Activated T-cell treated with anti-CD3 and anti-CD28 coated beads, Interleukin-2, amount 50 U/mL, for 4 hours (primary cell): Measurements from ENCODE around the gene UBE2L3. TPM values are rescaled to one million over a fixed set of nuclear protein-coding genes. Genes with fewer than 3 reads are reported as not detected.
"Not testable (repeated sequence)": the region's sequence is repeated elsewhere in the genome, so short reads cannot be mapped to it uniquely, and the experiment has no call there.

Experiments
- ATAC-seq, 2 donors: fragments of 200-7000 bp; cut with Tn5 transposase; one replicate each; pipeline ENCODE4 v1.10.0; 2021
- DNase-seq: peaks from one replicate; pipeline ENCODE4 v3.0.0-alpha.2; 2020
- H3K27me3 Mint-ChIP-seq: one replicate; pipeline ENCODE4 v1.8.0; 2021; ENCODE audit warnings: low read depth, mixed read lengths
- H3K36me3 Mint-ChIP-seq: one replicate; pipeline ENCODE4 v1.8.0; 2022; ENCODE audit warnings: mixed read lengths; ENCODE audit not compliant: insufficient read depth
- H3K4me1 Mint-ChIP-seq: one replicate; pipeline ENCODE4 v1.8.0; 2021; ENCODE audit warnings: low read depth, mixed read lengths
- H3K4me3 Mint-ChIP-seq: one replicate; pipeline ENCODE4 v1.8.0; 2021; ENCODE audit warnings: mild to moderate bottlenecking, moderate library complexity, mixed read lengths
- H3K9me3 Mint-ChIP-seq: one replicate; pipeline ENCODE4 v1.8.0; 2021; ENCODE audit warnings: mixed read lengths
- total RNA-seq, 3 donors: library from RNA; stranded (reverse); gene quantifications; one replicate each; pipeline ENCODE4 v1.2.1, GENCODE V29; 2021

The UBE2L3 gene
- total RNA-seq, 3 donors from 2014 or later: 73.5 to 79.2 (median 78.0) TPM

DNA sequence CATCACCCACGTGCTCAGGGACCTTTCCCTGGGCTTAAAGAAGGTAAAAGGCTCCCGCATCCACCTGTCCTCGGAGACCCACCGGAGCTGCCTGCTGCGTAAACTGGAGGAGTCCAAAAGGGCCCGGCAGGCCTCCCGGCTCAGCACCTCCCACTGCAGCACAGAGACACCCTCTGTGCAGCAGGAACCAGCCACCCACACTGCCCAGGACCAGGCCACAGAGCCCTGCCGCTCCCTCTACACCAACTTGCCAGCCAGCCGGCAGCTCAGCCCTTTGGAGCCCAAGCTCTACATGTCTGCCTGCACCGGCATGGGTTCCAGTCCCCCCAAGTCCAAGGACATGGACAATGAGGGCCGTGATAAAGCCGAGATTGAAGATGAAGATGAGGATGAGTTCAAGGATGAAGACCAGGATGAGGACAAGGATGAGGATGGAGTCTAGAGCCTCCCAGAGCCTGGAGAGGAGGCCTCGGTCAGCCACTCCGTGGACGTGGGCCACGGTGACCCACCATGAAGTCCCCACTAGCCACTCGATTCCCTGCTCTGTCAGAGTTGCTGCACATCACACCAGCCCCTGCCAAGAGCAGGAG lies 69.2 kb downstream of the UBE2L3 start:
- no peaks in the 10 kb centered on the region for H3K36me3 Mint-ChIP-seq
- H3K4me1 Mint-ChIP-seq: peaks cover 14% of the 10 kb centered on the region
- ATAC-seq (no peak), DNase-seq (no peak)
- no peak overlapping the region for H3K4me3 Mint-ChIP-seq
- no peaks in the 10 kb centered on the region for H3K27me3 Mint-ChIP-seq
- H3K9me3 Mint-ChIP-seq: no peaks in the 10 kb centered on the region

- ATAC-seq, H3K27me3 Mint-ChIP-seq, DNase-seq, H3K4me3 Mint-ChIP-seq, H3K36me3 Mint-ChIP-seq, H3K9me3 Mint-ChIP-seq: not testable (repeated sequence)
- peaks cover 14% of the 10 kb centered on the region for H3K4me1 Mint-ChIP-seq
These were observed 69.9 kb downstream of the UBE2L3 start for GRCh38 chr22:21637450-21637849.

DNA sequence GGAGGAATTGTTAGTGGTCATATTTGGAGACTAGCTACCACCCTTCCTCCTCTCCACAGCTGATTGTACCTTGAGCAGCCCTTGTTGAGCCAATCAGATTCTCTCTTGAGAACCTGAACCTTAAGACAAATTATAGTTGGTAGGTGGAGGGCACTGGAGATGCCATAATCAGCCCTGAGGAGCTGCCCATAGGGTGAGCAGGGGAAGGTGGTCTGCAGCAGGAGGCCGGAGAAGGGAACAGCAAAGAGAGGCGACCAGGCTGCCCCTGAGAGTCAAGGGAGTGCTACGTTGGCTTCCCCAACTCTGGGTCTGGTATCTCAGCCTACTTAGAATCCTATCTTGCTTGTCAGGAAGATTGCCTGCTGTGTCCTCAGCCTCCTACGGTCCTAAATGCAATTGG lies 71.8 kb downstream of the UBE2L3 start:
- Mint-ChIP-seq H3K4me3 (no peak overlapping the region), H3K27me3 (no peaks in the 10 kb centered on the region), H3K4me1 (peaks cover 22% of the 10 kb centered on the region), H3K9me3 (no peaks in the 10 kb centered on the region), H3K36me3 (peaks cover 13% of the 10 kb centered on the region)
- no peak for DNase-seq
- ATAC-seq: no peak

DNA sequence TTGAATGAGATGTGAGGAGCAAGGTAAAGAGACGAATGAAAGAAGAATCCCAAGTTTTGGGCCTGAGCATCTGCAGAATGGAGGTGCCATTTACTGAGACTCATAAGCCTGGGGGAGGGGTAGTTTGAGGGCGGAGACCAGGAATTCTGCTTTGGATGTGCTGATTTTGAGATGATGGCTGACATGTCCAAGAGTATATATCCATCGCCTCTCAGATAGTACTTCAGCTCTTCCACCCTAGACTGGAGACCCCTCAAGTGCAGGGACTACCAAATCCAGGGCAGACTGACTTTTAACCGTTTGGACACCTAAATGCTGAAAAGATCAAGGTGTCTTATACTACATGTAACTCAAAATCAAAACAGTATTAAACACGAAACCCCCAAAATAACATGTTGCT lies 73.3 kb downstream of the UBE2L3 start:
- no peak for ATAC-seq
- Mint-ChIP-seq H3K36me3 (peaks cover 13% of the 10 kb centered on the region), H3K9me3 (no peaks in the 10 kb centered on the region), H3K4me3 (peak overlapping the region; percentile 91), H3K27me3 (no peaks in the 10 kb centered on the region), H3K4me1 (peaks cover 22% of the 10 kb centered on the region)
- DNase-seq: no peak

DNA sequence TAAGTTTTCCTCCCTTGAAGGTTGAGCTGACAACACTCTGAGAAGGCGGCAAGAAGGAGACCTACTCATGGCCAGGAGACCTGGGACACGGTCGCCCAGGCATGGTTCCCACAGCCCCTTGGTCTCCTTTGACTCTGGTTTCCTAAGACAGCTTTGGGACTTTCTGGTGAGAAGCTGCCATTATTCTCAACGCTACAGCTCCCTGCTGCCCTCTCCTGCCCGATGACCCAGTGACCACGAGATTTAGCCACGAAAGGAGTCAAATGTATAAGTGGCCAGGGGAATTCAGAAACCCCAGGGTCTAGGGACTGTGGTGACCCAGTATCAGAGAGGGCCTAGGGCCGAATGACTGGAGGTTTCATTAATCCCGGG lies 73.9 kb downstream of the UBE2L3 start:
- ATAC-seq (no peak), DNase-seq (no peak)
- Mint-ChIP-seq H3K27me3 (no peaks in the 10 kb centered on the region), H3K9me3 (no peaks in the 10 kb centered on the region), H3K4me1 (peaks cover 24% of the 10 kb centered on the region), H3K36me3 (peaks cover 17% of the 10 kb centered on the region), H3K4me3 (peak overlapping the region; percentile 91)

DNA sequence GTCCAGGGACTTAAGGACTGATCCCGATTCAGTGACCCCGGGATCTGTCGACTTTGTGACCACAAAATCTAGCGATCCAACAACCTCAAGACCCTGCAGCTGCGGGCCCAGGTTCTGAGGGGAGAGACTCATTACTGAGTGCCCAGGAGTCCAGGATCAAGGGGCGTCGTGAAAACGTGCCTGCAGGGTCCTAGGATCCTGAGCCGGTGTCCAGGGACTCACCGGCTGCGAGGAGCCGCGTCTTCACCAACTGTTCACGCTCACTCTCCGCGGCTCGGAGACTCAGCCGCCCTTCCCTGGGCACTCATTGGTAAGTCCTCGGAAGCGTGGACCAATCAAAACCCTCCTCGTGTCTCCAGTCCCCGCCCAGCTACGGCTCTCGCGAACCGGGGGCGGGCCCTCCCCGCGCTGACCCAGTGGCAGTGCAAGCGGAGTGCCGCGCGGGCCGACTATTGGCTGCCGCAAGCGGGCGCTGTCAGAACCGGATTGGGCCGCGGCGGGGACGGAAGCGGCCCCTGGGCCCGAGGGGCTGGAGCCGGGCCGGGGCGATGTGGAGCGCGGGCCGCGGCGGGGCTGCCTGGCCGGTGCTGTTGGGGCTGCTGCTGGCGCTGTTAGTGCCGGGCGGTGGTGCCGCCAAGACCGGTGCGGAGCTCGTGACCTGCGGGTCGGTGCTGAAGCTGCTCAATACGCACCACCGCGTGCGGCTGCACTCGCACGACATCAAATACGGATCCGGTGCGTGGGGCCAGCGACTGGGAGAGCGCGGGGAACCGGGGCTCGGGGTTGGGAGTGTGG lies 74.5 kb downstream of the UBE2L3 start, which contains the start of gene SDF2L1:
Gene SDF2L1, plus strand, starts transcription at position 514 of the 795 bp plus-strand sequence. Its CDS starts 35 bp downstream, at position 549.
- H3K4me3 Mint-ChIP-seq: peak within 1 kb of the TSS; percentile 91
- ATAC-seq: peak; percentile 96 to 98

GRCh38 chr22:21642584-21643448 lies 75.3 kb downstream of the UBE2L3 start:
- H3K9me3 Mint-ChIP-seq: no peaks in the 10 kb centered on the region
- H3K27me3 Mint-ChIP-seq: no peaks in the 10 kb centered on the region
- H3K4me3 Mint-ChIP-seq: peak overlapping the region; percentile 91

More for the DNA sequence above, 74.5 kb downstream of the UBE2L3 start, which contains the start of gene SDF2L1:
- Mint-ChIP-seq H3K4me1 (peaks cover 28% of the 10 kb centered on the region), H3K36me3 (peaks cover 22% of the 10 kb centered on the region), H3K27me3 (no peaks in the 10 kb centered on the region), H3K9me3 (no peaks in the 10 kb centered on the region)
- DNase-seq: peak; percentile 96

DNA sequence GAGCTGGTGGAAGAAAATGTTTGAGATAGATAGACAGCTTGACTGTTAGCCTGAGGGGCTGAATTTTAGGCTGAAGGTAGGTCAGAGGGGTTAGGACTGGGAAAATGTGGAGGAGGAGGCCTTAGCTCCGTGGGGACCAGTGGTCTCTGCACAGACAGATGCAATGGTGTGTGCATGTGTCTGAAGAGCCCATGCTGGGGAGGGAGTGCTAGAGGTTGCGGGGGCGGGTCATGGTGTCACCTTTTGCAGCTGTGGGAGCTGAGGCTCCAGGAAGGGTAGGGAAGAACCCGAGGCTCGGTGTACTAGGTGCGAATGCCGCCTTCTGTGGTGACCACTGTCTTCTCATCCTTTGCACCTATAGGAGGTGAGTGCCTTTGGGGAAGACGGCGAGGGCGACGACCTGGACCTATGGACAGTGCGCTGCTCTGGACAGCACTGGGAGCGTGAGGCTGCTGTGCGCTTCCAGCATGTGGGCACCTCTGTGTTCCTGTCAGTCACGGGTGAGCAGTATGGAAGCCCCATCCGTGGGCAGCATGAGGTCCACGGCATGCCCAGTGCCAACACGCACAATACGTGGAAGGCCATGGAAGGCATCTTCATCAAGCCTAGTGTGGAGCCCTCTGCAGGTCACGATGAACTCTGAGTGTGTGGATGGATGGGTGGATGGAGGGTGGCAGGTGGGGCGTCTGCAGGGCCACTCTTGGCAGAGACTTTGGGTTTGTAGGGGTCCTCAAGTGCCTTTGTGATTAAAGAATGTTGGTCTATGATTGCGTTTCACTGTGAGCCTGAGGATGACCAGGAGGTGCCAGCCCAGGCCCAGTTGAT lies 76.2 kb downstream of the UBE2L3 start:
- H3K9me3 Mint-ChIP-seq: no peaks in the 10 kb centered on the region
- H3K36me3 Mint-ChIP-seq: peaks cover 22% of the 10 kb centered on the region
- no peak for ATAC-seq
- H3K4me1 Mint-ChIP-seq: peaks cover 28% of the 10 kb centered on the region
- no peaks in the 10 kb centered on the region for H3K27me3 Mint-ChIP-seq
- peak overlapping the region; percentile 91 for H3K4me3 Mint-ChIP-seq
- no peak for DNase-seq

More at GRCh38 chr22:21642584-21643448, 75.3 kb downstream of the UBE2L3 start:
- peak; percentile 7 to 10 for ATAC-seq
- Mint-ChIP-seq H3K36me3 (peaks cover 22% of the 10 kb centered on the region), H3K4me1 (peaks cover 28% of the 10 kb centered on the region)
- DNase-seq: peak; percentile 56

DNA sequence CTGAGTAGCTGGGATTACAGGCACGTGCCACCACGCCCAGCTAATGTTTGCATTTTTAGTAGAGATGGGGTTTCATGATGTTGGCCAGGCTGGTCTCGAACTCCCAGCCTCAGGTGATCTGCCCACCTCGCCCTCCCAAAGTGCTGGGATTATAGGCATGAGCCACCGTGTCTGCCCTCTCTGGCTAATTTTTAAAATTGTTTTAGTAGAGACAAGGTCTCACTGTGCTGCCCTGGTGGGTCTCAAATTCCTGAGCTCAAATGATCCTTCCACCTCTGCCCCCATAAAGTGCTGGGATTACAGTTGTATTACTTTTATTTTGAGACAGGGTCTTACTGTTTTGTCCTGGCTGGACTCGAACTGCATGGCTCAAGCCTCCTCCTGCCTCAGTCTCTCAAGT lies 78.0 kb downstream of the UBE2L3 start:
- H3K36me3 Mint-ChIP-seq: peaks cover 22% of the 10 kb centered on the region
- not testable (repeated sequence) for H3K27me3 Mint-ChIP-seq, ATAC-seq

DNA sequence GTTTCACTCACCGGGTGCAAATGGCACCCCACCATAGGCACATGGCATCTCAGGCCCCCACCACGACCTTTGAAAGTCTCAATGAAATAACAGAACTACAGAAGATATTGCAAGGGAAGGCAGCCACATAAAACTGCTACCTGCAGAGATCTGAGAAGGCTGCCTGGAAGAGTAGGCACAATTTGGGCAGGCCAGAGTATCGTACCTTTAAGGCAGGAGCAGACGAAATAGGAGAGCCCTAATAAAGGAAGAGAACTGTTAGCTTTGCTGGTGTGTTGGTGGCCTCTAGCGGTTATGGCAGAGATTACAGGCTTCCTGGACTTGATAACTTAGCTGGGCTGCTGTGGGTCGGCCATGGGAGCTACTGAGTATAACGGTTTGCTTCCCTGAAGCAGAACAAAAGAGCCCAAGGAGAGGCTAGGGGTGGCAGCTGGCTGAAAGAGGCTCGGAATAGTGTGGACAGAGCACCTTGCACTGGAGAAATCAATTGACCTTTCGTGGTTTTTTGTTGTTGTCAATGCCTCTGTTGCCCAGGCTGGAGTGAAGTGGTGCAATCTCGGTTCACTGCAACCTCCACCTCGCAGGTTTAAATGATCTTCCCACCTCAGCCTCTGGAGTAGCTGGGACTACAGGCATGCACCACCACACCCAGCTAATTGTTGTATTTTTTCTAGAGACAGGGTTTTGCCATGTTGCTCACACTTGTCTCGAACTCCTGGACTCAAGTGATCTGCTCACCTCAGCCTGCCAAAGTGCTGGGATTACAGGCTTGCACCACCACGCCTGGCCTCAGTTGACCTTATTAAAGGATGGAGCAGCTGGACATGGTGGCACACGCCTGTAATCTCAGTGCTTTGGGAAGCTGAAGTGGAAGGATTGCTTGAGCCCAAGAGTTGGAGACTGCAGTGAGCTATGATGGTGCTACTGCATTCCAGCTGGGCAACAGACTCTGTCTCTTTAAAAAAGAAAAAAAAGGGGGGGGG lies 79.4 kb downstream of the UBE2L3 start:
- peaks cover 22% of the 10 kb centered on the region for H3K36me3 Mint-ChIP-seq
- peaks cover 32% of the 10 kb centered on the region for H3K4me1 Mint-ChIP-seq
- H3K4me3 Mint-ChIP-seq: no peak overlapping the region
- no peaks in the 10 kb centered on the region for H3K27me3 Mint-ChIP-seq
- H3K9me3 Mint-ChIP-seq: no peaks in the 10 kb centered on the region
- ATAC-seq: peak; percentile 16 to 23
- peak; percentile 70 for DNase-seq

More for the DNA sequence above, 78.0 kb downstream of the UBE2L3 start:
- peaks cover 28% of the 10 kb centered on the region for H3K4me1 Mint-ChIP-seq
- not testable (repeated sequence) for H3K9me3 Mint-ChIP-seq, DNase-seq, H3K4me3 Mint-ChIP-seq

DNA sequence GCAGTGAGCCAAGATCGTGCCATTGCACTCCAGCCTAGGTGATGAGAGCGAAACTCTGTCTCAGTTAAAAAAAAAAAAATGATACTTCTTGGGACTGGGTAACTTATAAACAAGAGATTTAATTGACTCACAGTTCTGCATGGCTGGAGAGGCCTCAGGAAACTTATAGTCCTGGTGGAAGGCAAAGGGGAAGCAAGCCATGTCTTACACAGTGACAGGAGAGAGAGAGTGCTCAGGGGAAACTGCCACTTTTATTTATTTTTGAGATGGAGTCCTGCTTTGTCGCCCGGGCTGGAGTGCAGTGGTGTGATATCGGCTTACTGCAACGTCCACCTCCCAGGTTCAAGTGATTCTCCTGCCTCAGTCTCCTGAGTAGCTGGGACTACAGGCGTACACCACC lies 82.8 kb downstream of the UBE2L3 start:
- ATAC-seq (no peak), DNase-seq (no peak)
- peaks cover 9% of the 10 kb centered on the region for H3K36me3 Mint-ChIP-seq
- H3K4me3 Mint-ChIP-seq: no peak overlapping the region
- peaks cover 19% of the 10 kb centered on the region for H3K4me1 Mint-ChIP-seq
- no peaks in the 10 kb centered on the region for H3K27me3 Mint-ChIP-seq
- no peaks in the 10 kb centered on the region for H3K9me3 Mint-ChIP-seq

GRCh38 chr22:21650823-21651520 lies 83.5 kb downstream of the UBE2L3 start:
- H3K4me1 Mint-ChIP-seq: peaks cover 19% of the 10 kb centered on the region
- no peak for DNase-seq
- H3K9me3 Mint-ChIP-seq: no peaks in the 10 kb centered on the region
- peak in 1 of 2 donors; percentile 6 for ATAC-seq
- H3K4me3 Mint-ChIP-seq: peak overlapping the region; percentile 86
- no peaks in the 10 kb centered on the region for H3K27me3 Mint-ChIP-seq
- H3K36me3 Mint-ChIP-seq: peaks cover 9% of the 10 kb centered on the region
